Measurements from ENCODE around the gene FRMD5. TPM values are rescaled to one million over a fixed set of nuclear protein-coding genes. Genes with fewer than 3 reads are reported as not detected.

FRMD5 gene
- total RNA-seq, 1 donor from 2014 or later, result 9.9 TPM

GRCh38 chr15:43879386-43880355 lies 315.4 kb downstream of the FRMD5 start:
- no peaks in the 10 kb centered on the region for H3K27me3 ChIP-seq (ENCODE audit: control insufficient read depth, insufficient read depth, low read length)
- no peak for TF ChIP-seq CTCF (IDR thresholded peaks at IDR 0.05; ENCODE audit: insufficient read depth, low read length, poor library complexity, severe bottlenecking)
- no peaks in the 10 kb centered on the region for H3K36me3 ChIP-seq (ENCODE audit: control insufficient read depth, insufficient read depth, low read length)
- DNase-seq (ENCODE audit: low read depth), result no peak
- no peak overlapping the region for H3K4me3 ChIP-seq (ENCODE audit: low read depth, low read length)

GRCh38 chr15:43878446-43878845 lies 316.6 kb downstream of the FRMD5 start:
- no peak for TF ChIP-seq CTCF (IDR thresholded peaks at IDR 0.05; ENCODE audit: insufficient read depth, low read length, poor library complexity, severe bottlenecking)
- Histone ChIP-seq H3K4me3 (ENCODE audit: low read depth, low read length) (no peak overlapping the region), H3K27me3 (ENCODE audit: control insufficient read depth, insufficient read depth, low read length) (no peaks in the 10 kb centered on the region), H3K36me3 (ENCODE audit: control insufficient read depth, insufficient read depth, low read length) (no peaks in the 10 kb centered on the region)
- no peak for DNase-seq (ENCODE audit: low read depth)

GRCh38 chr15:43877371-43877770 lies 317.7 kb downstream of the FRMD5 start:
- no peak for DNase-seq (ENCODE audit: low read depth)
- Histone ChIP-seq H3K36me3 (ENCODE audit: control insufficient read depth, insufficient read depth, low read length) (no peaks in the 10 kb centered on the region), H3K27me3 (ENCODE audit: control insufficient read depth, insufficient read depth, low read length) (no peaks in the 10 kb centered on the region), H3K4me3 (ENCODE audit: low read depth, low read length) (no peak overlapping the region)
- no peak for TF ChIP-seq CTCF (IDR thresholded peaks at IDR 0.05; ENCODE audit: insufficient read depth, low read length, poor library complexity, severe bottlenecking)

GRCh38 chr15:43876872-43877271 lies 318.2 kb downstream of the FRMD5 start:
- TF ChIP-seq CTCF (IDR thresholded peaks at IDR 0.05; ENCODE audit: insufficient read depth, low read length, poor library complexity, severe bottlenecking), result no peak
- H3K36me3 ChIP-seq (ENCODE audit: control insufficient read depth, insufficient read depth, low read length), result no peaks in the 10 kb centered on the region
- no peak overlapping the region for H3K4me3 ChIP-seq (ENCODE audit: low read depth, low read length)
- no peak for DNase-seq (ENCODE audit: low read depth)
- no peaks in the 10 kb centered on the region for H3K27me3 ChIP-seq (ENCODE audit: control insufficient read depth, insufficient read depth, low read length)

- no peak for TF ChIP-seq CTCF (IDR thresholded peaks at IDR 0.05; ENCODE audit: insufficient read depth, low read length, poor library complexity, severe bottlenecking)
Measured at GRCh38 chr15:43873651-43874050, 321.4 kb downstream of the FRMD5 start.

More at GRCh38 chr15:43873651-43874050, 321.4 kb downstream of the FRMD5 start:
- no peaks in the 10 kb centered on the region for H3K27me3 ChIP-seq (ENCODE audit: control insufficient read depth, insufficient read depth, low read length)
- H3K4me3 ChIP-seq (ENCODE audit: low read depth, low read length), result no peak overlapping the region
- no peak for DNase-seq (ENCODE audit: low read depth)
- no peaks in the 10 kb centered on the region for H3K36me3 ChIP-seq (ENCODE audit: control insufficient read depth, insufficient read depth, low read length)
